SK-N-SH (cell line): ENCODE results near the gene APLN.

Experiments
- EP300 ChIP-seq, 2 experiments: IDR thresholded peaks; 2 replicates each; pipeline versions ENCODE4 v1.4.0 to v1.6.1; 2012; ENCODE audit warnings: borderline replicate concordance in 1 of 2, low read depth in 1 of 2, low read length in 1 of 2
- MEF2A ChIP-seq: IDR thresholded peaks from 2 replicates; pipeline ENCODE4 v1.4.0; 2012; ENCODE audit warnings: low read depth, borderline replicate concordance
- POLR2AphosphoS5 ChIP-seq: IDR thresholded peaks from 2 replicates; pipeline ENCODE4 v1.6.1; 2012; ENCODE audit warnings: low read depth, low read length
- RAD21 ChIP-seq: IDR thresholded peaks from 2 replicates; pipeline ENCODE4 v1.6.1; 2012; ENCODE audit warnings: mild to moderate bottlenecking, low read length
- RFX5 ChIP-seq: IDR thresholded peaks from 2 replicates; pipeline ENCODE4 v1.6.1; 2012; ENCODE audit warnings: mild to moderate bottlenecking, improper control_type of control experiment, low read length
- SIN3A ChIP-seq: IDR thresholded peaks from 2 replicates; pipeline ENCODE4 v1.6.1; 2012; ENCODE audit warnings: low read depth, mild to moderate bottlenecking, low read length, moderate library complexity, borderline replicate concordance
- TF ChIP-seq, protein P1 (sequence below): fragments of 150-350 bp; IDR thresholded peaks from 2 replicates; pipeline ENCODE4 v1.6.1; 2017; ENCODE audit warnings: antibody characterized with exemption, low read length, low read depth, borderline replicate concordance
- TF ChIP-seq, protein P2 (sequence below): IDR thresholded peaks from 2 replicates; pipeline ENCODE4 v1.4.0; 2012; ENCODE audit warnings: low read depth, borderline replicate concordance

DNA sequence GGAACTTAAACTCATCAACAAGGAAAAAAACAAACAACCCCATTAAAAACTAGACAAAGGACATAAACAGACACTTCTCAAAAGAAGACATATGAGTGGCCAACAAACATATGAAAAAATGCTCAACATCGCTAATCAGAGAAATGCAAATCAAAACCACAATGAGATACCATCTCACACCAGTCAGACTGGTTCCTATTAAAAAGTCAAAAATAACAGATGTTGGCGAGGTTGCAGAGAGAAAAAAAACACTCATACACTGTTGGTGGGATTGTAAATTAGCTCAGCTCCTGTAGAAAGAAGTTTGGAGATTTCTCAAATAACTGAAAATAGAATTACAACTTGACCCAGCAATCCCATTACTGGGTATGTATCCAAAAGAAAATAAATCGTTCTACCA lies 28.7 kb downstream of the APLN start:
- TF ChIP-seq, protein P1, sequence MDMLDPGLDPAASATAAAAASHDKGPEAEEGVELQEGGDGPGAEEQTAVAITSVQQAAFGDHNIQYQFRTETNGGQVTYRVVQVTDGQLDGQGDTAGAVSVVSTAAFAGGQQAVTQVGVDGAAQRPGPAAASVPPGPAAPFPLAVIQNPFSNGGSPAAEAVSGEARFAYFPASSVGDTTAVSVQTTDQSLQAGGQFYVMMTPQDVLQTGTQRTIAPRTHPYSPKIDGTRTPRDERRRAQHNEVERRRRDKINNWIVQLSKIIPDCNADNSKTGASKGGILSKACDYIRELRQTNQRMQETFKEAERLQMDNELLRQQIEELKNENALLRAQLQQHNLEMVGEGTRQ = no peak
- TF ChIP-seq, protein P2, sequence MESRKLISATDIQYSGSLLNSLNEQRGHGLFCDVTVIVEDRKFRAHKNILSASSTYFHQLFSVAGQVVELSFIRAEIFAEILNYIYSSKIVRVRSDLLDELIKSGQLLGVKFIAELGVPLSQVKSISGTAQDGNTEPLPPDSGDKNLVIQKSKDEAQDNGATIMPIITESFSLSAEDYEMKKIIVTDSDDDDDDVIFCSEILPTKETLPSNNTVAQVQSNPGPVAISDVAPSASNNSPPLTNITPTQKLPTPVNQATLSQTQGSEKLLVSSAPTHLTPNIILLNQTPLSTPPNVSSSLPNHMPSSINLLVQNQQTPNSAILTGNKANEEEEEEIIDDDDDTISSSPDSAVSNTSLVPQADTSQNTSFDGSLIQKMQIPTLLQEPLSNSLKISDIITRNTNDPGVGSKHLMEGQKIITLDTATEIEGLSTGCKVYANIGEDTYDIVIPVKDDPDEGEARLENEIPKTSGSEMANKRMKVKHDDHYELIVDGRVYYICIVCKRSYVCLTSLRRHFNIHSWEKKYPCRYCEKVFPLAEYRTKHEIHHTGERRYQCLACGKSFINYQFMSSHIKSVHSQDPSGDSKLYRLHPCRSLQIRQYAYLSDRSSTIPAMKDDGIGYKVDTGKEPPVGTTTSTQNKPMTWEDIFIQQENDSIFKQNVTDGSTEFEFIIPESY = no peak
- TF ChIP-seq POLR2AphosphoS5 (no peak), RFX5 (no peak), EP300 (IDR thresholded peaks at IDR 0.05; ENCODE audit: borderline replicate concordance in 1 of 2, low read depth in 1 of 2, low read length in 1 of 2) (no peak), SIN3A (no peak), RAD21 (no peak), MEF2A (no peak)
